Activated T-helper 1 cell treated with anti-CD3 and anti-CD28 coated beads, Interleukin-12 subunit alpha, Interleukin-12 subunit beta, Interleukin-2, Interleukin-4 antibody, amounts not matched to agents 30 ng/mL and 10 ng/mL and 1 ng/mL, durations not matched to agents 14 hours and 24 hours and 36 hours (primary cell): ENCODE results near the gene TBX10. TPM values are rescaled to one million over a fixed set of nuclear protein-coding genes. Genes with fewer than 3 reads are reported as not detected.
"Not testable (repeated sequence)": the region's sequence is repeated elsewhere in the genome, so short reads cannot be mapped to it uniquely, and the experiment has no call there.

Experiments
- DNase-seq: peaks from one replicate; pipeline ENCODE4 v3.0.0; 2021; ENCODE audit warnings: low spot score
- H3K27ac Mint-ChIP-seq: one replicate; pipeline ENCODE4 v1.8.0; 2021; ENCODE audit warnings: mild to moderate bottlenecking, mixed read lengths
- H3K27me3 Mint-ChIP-seq: one replicate; pipeline ENCODE4 v1.8.0; 2022; ENCODE audit warnings: mild to moderate bottlenecking, moderate library complexity, mixed read lengths; ENCODE audit not compliant: insufficient read depth
- H3K36me3 Mint-ChIP-seq: one replicate; pipeline ENCODE4 v1.8.0; 2021; ENCODE audit warnings: low read depth, mixed read lengths
- H3K4me1 Mint-ChIP-seq: one replicate; pipeline ENCODE4 v1.8.0; 2021; ENCODE audit warnings: low read depth, mixed read lengths
- H3K4me3 Mint-ChIP-seq: one replicate; pipeline ENCODE4 v1.8.0; 2021; ENCODE audit warnings: mild to moderate bottlenecking, moderate library complexity, mixed read lengths
- H3K9me3 Mint-ChIP-seq: one replicate; pipeline ENCODE4 v1.8.0; 2021; ENCODE audit warnings: mixed read lengths
- intact Hi-C: fragments of 100-400 bp; cut with micrococcal nuclease; formaldehyde crosslinking; loops from one replicate; pipeline ENCODE4 v1.15.1; 2024
- total RNA-seq: library from RNA; stranded (reverse); gene quantifications from 2 replicates; pipeline ENCODE4 v1.2.3, GENCODE V29; 2022

Gene TBX10
- not detected in 2 replicates for total RNA-seq

DNA sequence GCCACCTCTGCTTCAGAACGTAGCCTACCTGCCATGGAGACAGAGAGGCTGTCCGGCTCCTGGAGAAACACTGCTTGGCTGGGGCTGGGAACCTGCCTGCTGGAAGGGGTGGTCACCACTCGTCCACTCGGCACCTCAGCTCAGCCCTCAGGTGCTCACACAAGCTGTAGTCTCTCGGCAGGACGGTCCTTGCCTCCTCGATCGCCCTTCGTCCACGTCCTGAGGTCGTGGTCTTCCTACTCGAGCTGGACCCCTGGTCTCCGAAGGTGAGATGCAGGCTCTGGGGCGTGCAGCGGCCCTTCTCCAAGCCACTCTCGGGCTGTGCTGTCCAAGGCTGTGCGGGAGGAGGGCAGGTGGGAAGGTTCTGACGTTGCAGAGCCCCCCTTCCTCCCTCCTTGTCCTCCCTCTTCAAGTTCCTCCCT lies at the start of gene TBX10:
TSS of gene TBX10 (minus strand) at position 326 of the 422 bp plus-strand sequence. CDS start at position 35, 291 bp downstream.
- H3K4me1 Mint-ChIP-seq, result peaks cover 7% of the 10 kb centered on the region
- intact Hi-C loops, result no loop called here
- H3K27me3 Mint-ChIP-seq, result peaks cover 5% of the 10 kb centered on the region
- DNase-seq, result no peak
- no peak within 1 kb of the TSS for H3K27ac Mint-ChIP-seq
- no peaks in the 10 kb centered on the region for H3K9me3 Mint-ChIP-seq
- no peaks in the 10 kb centered on the region for H3K36me3 Mint-ChIP-seq
- no peak within 1 kb of the TSS for H3K4me3 Mint-ChIP-seq

DNA sequence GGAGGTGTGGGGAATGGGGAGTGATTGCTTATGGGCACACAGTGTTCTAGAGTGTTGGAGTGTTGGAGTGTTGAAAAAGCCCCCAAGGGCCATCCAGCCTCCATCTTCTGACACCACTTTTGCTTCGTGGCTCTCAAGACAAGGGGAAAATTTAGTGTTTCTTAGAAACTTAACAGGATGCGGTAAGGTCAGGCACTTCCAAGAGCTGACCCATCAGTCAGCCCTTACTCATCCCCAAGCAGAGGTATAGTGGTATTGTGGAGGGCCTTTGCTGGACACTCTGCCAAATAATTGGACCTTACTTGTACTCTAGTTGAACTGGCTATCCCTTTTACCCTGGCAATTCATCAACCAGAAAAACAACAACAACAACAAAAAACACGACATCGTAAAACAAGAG lies 49.6 kb upstream of the TBX10 start:
- H3K9me3 Mint-ChIP-seq, result no peaks in the 10 kb centered on the region
- H3K36me3 Mint-ChIP-seq, result no peaks in the 10 kb centered on the region
- no peak overlapping the region for H3K4me3 Mint-ChIP-seq
- intact Hi-C loops, result no loop called here
- no peak overlapping the region for H3K27ac Mint-ChIP-seq
- H3K27me3 Mint-ChIP-seq, result peaks cover 26% of the 10 kb centered on the region
- H3K4me1 Mint-ChIP-seq, result no peaks in the 10 kb centered on the region
- DNase-seq, result no peak

DNA sequence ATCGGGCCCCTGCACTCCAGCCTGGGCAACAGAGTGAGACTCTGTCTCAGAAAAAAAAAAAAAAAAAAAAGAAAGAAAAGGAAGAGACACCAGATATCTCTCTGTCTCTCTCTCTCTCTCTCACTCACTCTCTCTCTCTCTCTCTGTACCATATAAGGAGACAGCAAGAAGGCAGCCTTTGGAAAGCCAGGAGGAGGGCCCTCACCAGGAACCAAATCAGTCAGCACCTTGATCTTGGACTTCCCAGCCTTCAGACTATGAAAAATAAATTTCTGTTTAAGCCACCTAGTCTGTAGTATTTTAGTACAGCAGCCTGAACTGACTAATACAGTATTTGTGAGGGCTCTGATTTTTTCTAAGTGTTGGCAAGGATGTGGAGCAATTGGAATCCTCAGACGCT lies 48.4 kb upstream of the TBX10 start:
- DNase-seq, result no peak
- Mint-ChIP-seq H3K27ac (no peak overlapping the region), H3K9me3 (no peaks in the 10 kb centered on the region), H3K27me3 (peaks cover 33% of the 10 kb centered on the region), H3K36me3 (no peaks in the 10 kb centered on the region), H3K4me3 (no peak overlapping the region), H3K4me1 (no peaks in the 10 kb centered on the region)
- intact Hi-C loops, result no loop called here

DNA sequence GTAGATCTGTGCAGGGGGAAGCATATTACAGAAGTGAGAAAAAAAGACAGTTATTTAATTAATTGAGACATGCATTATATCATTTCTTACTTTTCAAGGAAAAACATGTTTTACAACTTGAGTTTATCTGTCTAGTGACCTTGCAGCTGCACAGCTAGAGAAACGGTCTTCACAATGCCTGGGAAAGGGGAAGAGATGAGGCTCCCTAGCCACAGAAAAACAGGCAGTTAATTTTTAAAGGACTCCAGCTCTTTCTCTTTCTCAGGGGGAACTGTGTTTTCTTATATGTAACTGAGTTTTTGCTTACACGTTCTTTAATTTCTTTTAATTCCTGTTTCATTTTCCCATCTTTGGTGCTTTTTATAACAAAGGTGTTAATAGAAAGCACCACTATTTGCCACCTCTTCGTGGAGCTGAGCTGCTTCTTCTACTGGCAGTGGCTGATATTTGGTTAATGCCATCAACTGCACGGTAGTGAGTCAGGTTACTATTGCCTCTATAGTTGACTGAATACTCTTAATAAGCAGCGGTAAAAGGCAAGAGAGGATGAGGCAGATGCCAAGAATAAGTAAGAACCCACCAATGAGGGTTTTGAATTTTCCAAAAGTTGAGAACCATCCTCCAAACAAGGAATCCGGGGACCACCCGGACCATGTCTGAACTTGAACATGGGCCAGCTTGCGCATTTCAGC lies 46.2 kb upstream of the TBX10 start:
- H3K36me3 Mint-ChIP-seq, H3K4me3 Mint-ChIP-seq, H3K27ac Mint-ChIP-seq, intact Hi-C loops, DNase-seq, H3K9me3 Mint-ChIP-seq, H3K4me1 Mint-ChIP-seq: not testable (repeated sequence)
- H3K27me3 Mint-ChIP-seq, result peaks cover 27% of the 10 kb centered on the region

DNA sequence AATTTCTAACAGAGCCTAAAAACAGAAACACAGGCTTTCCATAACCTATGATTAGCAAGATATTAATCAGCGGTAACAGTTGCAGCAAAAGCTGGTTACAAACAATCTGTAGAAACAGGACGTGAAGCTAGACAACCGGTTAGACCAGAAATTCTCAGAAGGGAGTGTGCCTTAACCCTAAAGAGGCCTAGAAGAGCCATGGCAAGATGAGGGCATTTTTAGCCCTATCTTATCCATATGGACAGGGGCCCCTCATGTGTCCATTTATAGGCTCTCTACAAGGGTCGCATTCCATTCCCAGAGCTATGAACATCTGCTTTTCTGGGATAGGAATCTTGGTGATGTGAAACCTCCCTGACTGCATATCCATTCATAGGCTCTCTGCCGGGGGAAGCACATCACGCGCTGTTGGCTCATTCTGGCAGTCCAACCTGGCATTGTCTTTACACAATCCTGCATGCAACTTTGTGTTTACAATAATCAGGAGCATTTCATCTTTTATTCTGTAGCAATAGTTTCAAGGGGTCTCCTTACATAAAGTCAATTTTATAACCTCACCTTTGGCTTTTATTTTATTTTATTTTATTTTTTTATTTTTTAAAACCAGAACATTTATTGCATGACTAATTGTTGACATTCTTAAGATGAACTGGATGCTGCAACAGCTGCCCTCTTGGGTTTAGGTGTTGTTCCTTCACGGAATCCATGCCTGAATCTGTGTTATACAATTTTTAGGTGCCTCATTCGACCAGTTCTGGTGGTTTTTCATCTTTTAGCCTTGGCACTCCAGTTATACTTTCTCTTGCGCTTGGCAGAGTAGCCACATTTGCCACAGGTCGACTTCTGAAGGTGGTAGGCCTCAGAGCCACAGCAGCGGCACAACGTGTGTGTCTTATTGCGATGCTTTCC lies 42.8 kb upstream of the TBX10 start:
- H3K27ac Mint-ChIP-seq, DNase-seq, H3K4me3 Mint-ChIP-seq, H3K9me3 Mint-ChIP-seq, H3K4me1 Mint-ChIP-seq, intact Hi-C loops, H3K36me3 Mint-ChIP-seq: not testable (repeated sequence)
- peaks cover 29% of the 10 kb centered on the region for H3K27me3 Mint-ChIP-seq

DNA sequence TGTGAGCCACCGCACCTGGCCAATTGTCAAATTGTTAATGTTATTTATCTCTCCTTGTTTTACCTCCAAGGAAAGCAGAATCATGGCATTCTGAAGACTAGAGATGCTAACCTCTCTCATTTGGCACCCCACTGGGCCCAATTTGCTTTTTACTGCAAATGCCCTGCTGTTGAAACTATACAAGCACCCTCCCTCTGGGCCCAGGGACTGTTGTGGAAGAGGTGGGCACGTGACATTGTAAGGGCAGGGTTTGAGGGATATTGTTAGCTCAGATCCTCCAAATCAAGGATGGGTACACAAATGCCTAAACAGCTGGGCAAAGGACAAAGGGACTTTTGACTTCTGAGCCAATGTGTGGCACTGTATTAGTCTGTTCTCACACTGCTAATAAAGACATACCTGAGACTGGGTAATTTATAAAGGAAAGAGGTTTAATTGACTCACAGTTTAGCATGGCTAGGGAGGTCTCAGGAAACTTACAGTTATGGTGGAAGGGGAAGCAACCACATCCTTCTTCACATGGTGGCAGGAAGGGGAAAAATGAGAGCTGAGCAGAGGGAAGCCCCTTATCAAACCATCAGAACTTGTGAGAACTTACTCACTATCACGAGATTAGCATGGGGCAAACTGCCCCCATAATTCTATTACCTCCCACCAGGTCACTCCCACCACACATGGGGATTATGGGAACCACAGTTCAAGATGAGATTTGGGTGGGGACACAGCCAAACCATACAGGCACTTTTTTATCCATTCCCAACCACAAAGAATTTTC lies 41.3 kb upstream of the TBX10 start:
- H3K4me1 Mint-ChIP-seq, result no peaks in the 10 kb centered on the region
- H3K9me3 Mint-ChIP-seq, result no peaks in the 10 kb centered on the region
- no peak overlapping the region for H3K4me3 Mint-ChIP-seq
- intact Hi-C loops, result no loop called here
- H3K27me3 Mint-ChIP-seq, result peaks cover 24% of the 10 kb centered on the region
- DNase-seq, result no peak
- H3K27ac Mint-ChIP-seq, result no peak overlapping the region
- H3K36me3 Mint-ChIP-seq, result no peaks in the 10 kb centered on the region

DNA sequence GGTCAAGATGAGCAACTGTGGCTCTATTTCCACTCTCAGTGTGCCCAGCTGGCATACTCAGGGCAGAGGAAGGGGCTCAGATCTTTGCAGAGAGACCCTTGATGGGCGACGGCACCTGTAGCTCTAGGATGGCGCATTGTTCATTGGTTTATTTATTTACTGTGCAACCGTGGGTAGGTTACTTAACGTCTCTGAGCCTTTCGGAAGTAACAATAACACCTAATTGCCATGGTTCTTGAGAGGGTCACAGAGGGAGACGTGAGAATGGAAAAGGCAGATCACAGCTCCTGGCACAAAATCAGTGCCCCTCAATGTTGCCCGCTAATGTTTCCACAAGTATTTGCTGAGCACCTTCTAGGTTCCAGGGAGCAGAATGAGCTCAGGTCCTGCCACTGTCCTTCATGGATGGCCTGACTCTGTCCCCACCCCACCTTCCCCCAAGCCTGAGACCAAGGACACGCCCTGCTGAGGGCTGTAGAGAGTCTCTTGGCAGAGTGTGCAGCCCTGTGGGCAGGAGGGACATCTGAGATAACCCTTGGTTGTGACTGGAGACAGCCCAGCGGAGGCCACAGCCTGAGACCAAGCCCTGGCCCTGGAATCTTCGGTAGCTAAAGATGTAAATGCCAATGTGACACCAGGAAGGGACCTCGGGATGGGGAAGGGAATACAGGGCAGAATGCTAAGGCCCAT lies 35.6 kb upstream of the TBX10 start:
- DNase-seq, result no peak
- H3K27me3 Mint-ChIP-seq, result peaks cover 9% of the 10 kb centered on the region
- intact Hi-C loops, result no loop called here
- H3K36me3 Mint-ChIP-seq, result no peaks in the 10 kb centered on the region
- no peak overlapping the region for H3K27ac Mint-ChIP-seq
- H3K4me3 Mint-ChIP-seq, result no peak overlapping the region
- peaks cover 4% of the 10 kb centered on the region for H3K9me3 Mint-ChIP-seq
- H3K4me1 Mint-ChIP-seq, result no peaks in the 10 kb centered on the region

DNA sequence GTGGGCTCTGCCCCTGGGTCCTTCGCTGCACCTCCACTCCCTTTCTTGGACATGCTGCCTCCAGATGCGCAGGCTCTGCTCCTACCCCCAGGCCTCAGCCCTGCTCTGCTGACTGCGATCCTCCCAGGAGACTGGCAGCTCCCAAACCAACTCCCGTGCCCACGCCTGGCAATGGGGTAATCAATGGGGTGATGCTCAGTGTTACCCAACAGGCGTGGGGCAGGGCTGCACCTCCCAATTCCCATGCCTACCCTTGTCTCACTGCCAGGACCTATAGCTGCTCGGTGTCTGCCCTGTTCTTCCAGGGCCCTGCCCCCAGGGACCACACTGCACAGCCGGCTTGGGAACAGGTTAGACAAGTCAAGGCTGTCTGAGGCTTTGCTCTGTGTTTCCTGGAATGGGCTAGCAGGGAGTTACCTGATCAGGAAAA lies 34.9 kb upstream of the TBX10 start, which contains the start of gene ALDH3B2:
TSS of gene ALDH3B2 (minus strand) at position 182 of the 430 bp plus-strand sequence. CDS start 7,688 bp downstream, outside the sequence.
- H3K36me3 Mint-ChIP-seq, result no peaks in the 10 kb centered on the region
- no peaks in the 10 kb centered on the region for H3K4me1 Mint-ChIP-seq
- H3K9me3 Mint-ChIP-seq, result peaks cover 4% of the 10 kb centered on the region
- intact Hi-C loops, result no loop called here
- H3K27me3 Mint-ChIP-seq, result peaks cover 9% of the 10 kb centered on the region
- no peak within 1 kb of the TSS for H3K27ac Mint-ChIP-seq
- no peak for DNase-seq
- H3K4me3 Mint-ChIP-seq, result no peak within 1 kb of the TSS

DNA sequence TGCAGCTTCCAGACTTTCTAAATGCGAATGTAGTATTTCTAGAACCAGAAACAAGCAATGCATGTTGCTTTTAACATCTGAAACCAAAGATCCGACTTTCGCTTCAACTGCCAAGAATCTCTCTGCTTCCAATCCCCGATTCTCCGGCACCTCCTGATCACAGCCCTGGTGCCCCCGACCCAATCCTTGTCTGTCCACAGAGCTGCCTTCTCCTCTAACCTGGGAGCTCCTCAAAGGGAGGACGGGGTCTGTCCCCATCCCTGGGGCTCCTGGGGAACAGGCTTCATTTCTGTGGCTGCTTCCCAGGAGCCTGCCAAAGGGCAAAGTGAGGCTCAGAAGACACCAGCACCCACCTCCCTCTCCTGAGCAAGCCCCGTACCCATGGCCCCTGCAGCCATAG lies 34.3 kb upstream of the TBX10 start:
- H3K4me1 Mint-ChIP-seq, result no peaks in the 10 kb centered on the region
- no peaks in the 10 kb centered on the region for H3K36me3 Mint-ChIP-seq
- peaks cover 9% of the 10 kb centered on the region for H3K27me3 Mint-ChIP-seq
- H3K4me3 Mint-ChIP-seq, result no peak overlapping the region
- intact Hi-C loops, result no loop called here
- H3K27ac Mint-ChIP-seq, result no peak overlapping the region
- H3K9me3 Mint-ChIP-seq, result peaks cover 4% of the 10 kb centered on the region
- no peak for DNase-seq

DNA sequence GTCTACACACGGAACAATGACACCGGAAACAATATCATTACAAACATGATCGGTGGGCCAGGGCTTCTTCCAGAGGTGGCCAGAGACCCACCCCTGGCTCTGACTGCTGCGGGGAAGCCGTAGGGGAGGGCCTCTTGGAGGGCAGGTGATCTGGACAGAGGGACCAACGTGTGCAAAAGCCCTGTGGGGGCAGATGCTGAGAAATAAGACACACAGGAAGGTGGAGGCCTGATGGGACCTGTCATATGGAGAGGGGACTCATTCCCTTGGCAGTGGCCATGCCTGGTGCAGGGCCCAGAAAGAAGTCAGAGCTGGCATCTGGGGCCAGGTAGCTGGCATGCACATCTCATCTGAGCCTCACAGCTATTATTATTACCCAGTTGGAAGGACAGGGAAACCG lies 33.8 kb upstream of the TBX10 start:
- intact Hi-C loops, result no loop called here
- peaks cover 4% of the 10 kb centered on the region for H3K9me3 Mint-ChIP-seq
- H3K4me1 Mint-ChIP-seq, result no peaks in the 10 kb centered on the region
- H3K27ac Mint-ChIP-seq, result no peak overlapping the region
- H3K27me3 Mint-ChIP-seq, result peaks cover 9% of the 10 kb centered on the region
- no peak overlapping the region for H3K4me3 Mint-ChIP-seq
- no peak for DNase-seq
- H3K36me3 Mint-ChIP-seq, result no peaks in the 10 kb centered on the region

DNA sequence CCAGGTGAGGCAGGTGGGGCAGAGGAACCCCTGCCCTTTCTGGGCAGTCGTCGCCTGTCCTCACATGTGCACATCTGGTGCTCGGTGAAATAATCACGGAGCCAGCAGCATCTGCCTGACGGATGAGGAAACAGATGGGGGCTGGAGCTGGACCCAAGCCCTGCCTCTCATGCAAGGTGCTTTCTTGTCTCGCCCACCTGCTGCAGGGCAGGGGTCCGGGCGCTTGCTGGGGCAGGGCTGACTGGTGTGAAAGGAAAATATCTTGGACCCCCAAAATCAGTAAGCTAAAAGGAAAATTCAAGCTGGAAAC lies 31.6 kb upstream of the TBX10 start:
- Mint-ChIP-seq H3K27ac (no peak overlapping the region), H3K4me1 (no peaks in the 10 kb centered on the region), H3K36me3 (no peaks in the 10 kb centered on the region), H3K9me3 (peaks cover 4% of the 10 kb centered on the region), H3K4me3 (no peak overlapping the region), H3K27me3 (no peaks in the 10 kb centered on the region)
- intact Hi-C loops, result no loop called here
- no peak for DNase-seq

DNA sequence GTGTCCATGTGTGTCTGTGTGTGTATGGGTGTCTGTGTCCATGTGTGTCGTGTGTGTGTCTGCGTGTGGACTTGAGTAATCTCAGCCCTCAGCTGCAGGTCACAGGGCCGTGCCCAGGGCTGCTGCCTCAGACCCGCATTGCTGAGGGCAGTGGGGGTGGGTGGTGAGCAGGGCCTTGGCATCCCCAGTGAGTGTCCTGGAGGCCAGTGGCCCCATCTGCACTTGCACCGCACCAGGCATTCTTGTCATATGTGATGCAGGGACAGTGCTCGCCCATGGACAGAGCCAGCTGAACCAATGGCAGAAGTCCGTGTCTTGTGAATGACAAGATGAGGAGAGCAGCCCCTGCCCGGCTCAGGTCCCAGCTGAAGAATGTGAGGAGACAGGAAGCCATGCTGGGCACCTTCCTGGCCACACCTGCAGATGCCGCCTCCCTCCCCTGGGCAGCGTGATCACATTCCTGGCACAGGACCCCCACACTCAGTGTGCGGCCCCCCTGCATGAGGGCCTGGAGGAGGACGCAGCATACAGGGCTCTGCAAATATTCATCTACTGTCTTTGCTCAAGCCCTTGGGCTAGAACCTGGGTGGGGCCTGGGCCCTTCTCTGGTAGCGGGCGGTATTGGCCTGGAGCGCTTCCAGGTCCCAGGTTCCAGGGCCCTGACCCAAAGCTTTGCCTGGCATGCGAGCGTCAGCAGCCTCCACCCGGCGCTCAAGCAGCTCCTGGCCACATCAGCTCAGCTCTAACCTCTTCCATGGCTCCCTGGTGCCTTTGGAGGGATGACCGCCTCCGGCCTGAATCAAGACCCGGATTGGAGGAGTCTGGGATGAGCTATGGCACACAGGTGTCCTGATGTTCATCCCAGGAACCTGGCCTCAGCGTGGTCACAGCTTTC lies 31.0 kb upstream of the TBX10 start:
- H3K36me3 Mint-ChIP-seq, result no peaks in the 10 kb centered on the region
- no peaks in the 10 kb centered on the region for H3K27me3 Mint-ChIP-seq
- peaks cover 3% of the 10 kb centered on the region for H3K9me3 Mint-ChIP-seq
- intact Hi-C loops, result no loop called here
- no peak for DNase-seq
- no peaks in the 10 kb centered on the region for H3K4me1 Mint-ChIP-seq
- no peak overlapping the region for H3K27ac Mint-ChIP-seq
- H3K4me3 Mint-ChIP-seq, result no peak overlapping the region
